SK-N-MC (cell line): ENCODE data around the gene LGALS12.

Experiments used
- EZH2 ChIP-seq: fragments of 200-600 bp; sonication (generic); IDR thresholded peaks from one replicate; pipeline ENCODE4 v1.6.1; 2017; ENCODE audit warnings: antibody characterized with exemption
- FOXP2 ChIP-seq: optimal IDR thresholded peaks from 2 replicates; pipeline ENCODE3; 2011; ENCODE audit warnings: mild to moderate bottlenecking, moderate library complexity; ENCODE audit not compliant: insufficient read depth; ENCODE audit errors: extremely low read length, control extremely low read depth
- POLR2AphosphoS5 ChIP-seq: IDR thresholded peaks from 2 replicates; pipeline ENCODE4 v1.6.1; 2012; ENCODE audit warnings: mild to moderate bottlenecking, low read depth, low read length, borderline replicate concordance

- no peak for TF ChIP-seq EZH2
- no peak for TF ChIP-seq FOXP2
- TF ChIP-seq POLR2AphosphoS5, result no peak
These were observed 10.9 kb upstream of the LGALS12 start for GRCh38 chr11:63494975-63495374.
